Uterus (tissue), 4 donors: ENCODE results near the gene ZSWIM8. TPM values are rescaled to one million over a fixed set of nuclear protein-coding genes. Genes with fewer than 3 reads are reported as not detected.

Experiments
- DNase-seq, 2 donors: peaks; one replicate each; pipeline ENCODE4 v3.0.0-alpha.2; 2019 to 2020
- H3K27ac ChIP-seq, 2 donors: fragments of 200-600 bp; sonication (generic); 1 replicate in 1 of 2; 2 replicates in 1 of 2; pipeline ENCODE4 v1.5.1; 2016 to 2018
- H3K27me3 ChIP-seq, 2 donors: fragments of 200-600 bp; sonication (generic); one replicate each; pipeline ENCODE4 v1.5.1; 2018 to 2019; ENCODE audit warnings: control low read depth in 1 of 2
- H3K36me3 ChIP-seq, 2 donors: fragments of 200-600 bp; sonication (generic); one replicate each; pipeline ENCODE4 v1.5.1; 2019; ENCODE audit warnings: control low read depth in 1 of 2
- H3K4me1 ChIP-seq, 2 donors: fragments of 200-600 bp; sonication (generic); one replicate each; pipeline ENCODE4 v1.5.1; 2018 to 2019; ENCODE audit warnings: control low read depth in 1 of 2
- H3K4me3 ChIP-seq, 2 donors: fragments of 200-600 bp; sonication (generic); 1 replicate in 1 of 2; 2 replicates in 1 of 2; pipeline ENCODE4 v1.5.1; 2018 to 2019; ENCODE audit warnings: mild to moderate bottlenecking in 1 of 2
- H3K9me3 ChIP-seq, 2 donors: fragments of 200-600 bp; sonication (generic); one replicate each; pipeline ENCODE4 v1.5.1; 2019; ENCODE audit warnings: control low read depth in 1 of 2
- POLR2A ChIP-seq, 2 donors: fragments of 450-650 bp; IDR thresholded peaks; one replicate each; pipeline ENCODE4 v1.6.1; 2016; ENCODE audit warnings: antibody characterized with exemption in 2 of 2, mild to moderate bottlenecking in 1 of 2, moderate library complexity in 1 of 2
- intact Hi-C: fragments of 100-400 bp; cut with DNase I; formaldehyde crosslinking; loops from one replicate; pipeline ENCODE4 v1.15.1; 2023; ENCODE audit warnings: low total_unique reads
- total RNA-seq, 4 donors: library from RNA; depleted of rRNA in 3 of 4; stranded (reverse); fragments of >200 nt in 3 of 4; gene quantifications; one replicate each; pipeline versions ENCODE4 v1.1.0 to v1.2.4, GENCODE V29; 2014 to 2023
- TF ChIP-seq, protein P1 (sequence below), 4 experiments: fragments of 200-600 bp in 2 of 4; fragments of 450-650 bp in 2 of 4; sonication (generic) in 2 of 4; IDR thresholded peaks; one replicate each; pipeline ENCODE4 v1.5.1; 2016 to 2019; ENCODE audit warnings: antibody characterized with exemption in 4 of 4, mild to moderate bottlenecking in 2 of 4, moderate library complexity in 1 of 4
- donor health status: DM: yes; HTN: yes; CAD: no.

ZSWIM8 gene
- total RNA-seq, 4 donors from 2014 or later = 61.4 to 112 (median 91.1) TPM

DNA sequence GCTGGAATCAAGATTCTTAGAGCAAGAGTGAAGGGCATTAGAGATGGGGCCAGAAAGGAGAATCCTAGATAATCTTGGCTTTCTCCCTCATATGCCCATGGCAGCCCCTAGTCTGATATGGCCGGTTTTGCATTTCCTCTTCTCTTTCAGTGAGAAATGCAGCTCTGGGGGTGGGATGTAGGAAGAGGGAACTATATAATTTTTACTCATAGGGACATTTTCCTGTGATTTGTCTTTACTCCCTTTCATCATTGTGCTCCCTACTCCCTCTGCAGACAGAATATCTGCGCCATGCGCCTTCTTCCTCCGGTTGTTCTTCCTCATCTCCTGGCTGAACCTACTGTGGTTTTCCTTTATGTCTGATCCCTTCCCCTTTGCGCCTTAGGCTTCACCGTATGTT lies 20.3 kb upstream of the ZSWIM8 start:
- intact Hi-C loops = no loop called here
- TF ChIP-seq, protein P1, sequence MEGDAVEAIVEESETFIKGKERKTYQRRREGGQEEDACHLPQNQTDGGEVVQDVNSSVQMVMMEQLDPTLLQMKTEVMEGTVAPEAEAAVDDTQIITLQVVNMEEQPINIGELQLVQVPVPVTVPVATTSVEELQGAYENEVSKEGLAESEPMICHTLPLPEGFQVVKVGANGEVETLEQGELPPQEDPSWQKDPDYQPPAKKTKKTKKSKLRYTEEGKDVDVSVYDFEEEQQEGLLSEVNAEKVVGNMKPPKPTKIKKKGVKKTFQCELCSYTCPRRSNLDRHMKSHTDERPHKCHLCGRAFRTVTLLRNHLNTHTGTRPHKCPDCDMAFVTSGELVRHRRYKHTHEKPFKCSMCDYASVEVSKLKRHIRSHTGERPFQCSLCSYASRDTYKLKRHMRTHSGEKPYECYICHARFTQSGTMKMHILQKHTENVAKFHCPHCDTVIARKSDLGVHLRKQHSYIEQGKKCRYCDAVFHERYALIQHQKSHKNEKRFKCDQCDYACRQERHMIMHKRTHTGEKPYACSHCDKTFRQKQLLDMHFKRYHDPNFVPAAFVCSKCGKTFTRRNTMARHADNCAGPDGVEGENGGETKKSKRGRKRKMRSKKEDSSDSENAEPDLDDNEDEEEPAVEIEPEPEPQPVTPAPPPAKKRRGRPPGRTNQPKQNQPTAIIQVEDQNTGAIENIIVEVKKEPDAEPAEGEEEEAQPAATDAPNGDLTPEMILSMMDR (IDR thresholded peaks at IDR 0.05) = no peak
- no peak for TF ChIP-seq POLR2A (IDR thresholded peaks at IDR 0.05)
- no peak for DNase-seq
- no peaks in the 10 kb centered on the region for H3K27me3 ChIP-seq
- H3K27ac ChIP-seq = no peak overlapping the region
- H3K9me3 ChIP-seq = no peaks in the 10 kb centered on the region
- no peaks in the 10 kb centered on the region for H3K4me1 ChIP-seq
- H3K4me3 ChIP-seq = no peak overlapping the region
- H3K36me3 ChIP-seq = no peaks in the 10 kb centered on the region

DNA sequence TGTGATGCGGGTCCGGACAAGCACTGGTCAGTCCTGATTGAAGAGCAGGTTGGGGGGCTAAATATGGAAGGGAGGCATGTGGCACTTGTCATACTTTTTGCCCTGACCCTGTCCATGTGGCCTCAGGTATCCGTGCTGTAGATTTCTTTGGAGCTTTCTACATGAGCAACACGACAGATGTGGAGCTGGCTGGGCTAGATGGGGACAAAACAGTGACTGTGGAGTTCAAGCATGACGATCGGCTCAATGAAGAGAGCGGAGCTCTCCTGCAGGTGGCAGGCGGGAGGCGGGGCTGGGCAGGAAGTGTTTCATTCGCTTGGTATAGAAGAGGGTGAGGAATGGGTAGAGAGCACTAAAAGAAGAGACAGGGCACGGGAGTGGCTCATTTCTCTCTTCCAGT lies 16.5 kb upstream of the ZSWIM8 start:
- no peak overlapping the region for H3K4me3 ChIP-seq
- no peak overlapping the region for H3K27ac ChIP-seq
- no peak for DNase-seq
- no peaks in the 10 kb centered on the region for H3K9me3 ChIP-seq
- H3K4me1 ChIP-seq = peaks cover 0 to 12% of the 10 kb centered on the region in 2 donors
- no peak for TF ChIP-seq POLR2A (IDR thresholded peaks at IDR 0.05)
- TF ChIP-seq, protein P1 (IDR thresholded peaks at IDR 0.05) = no peak
- intact Hi-C loops = no loop called here
- no peaks in the 10 kb centered on the region for H3K36me3 ChIP-seq
- no peaks in the 10 kb centered on the region for H3K27me3 ChIP-seq

DNA sequence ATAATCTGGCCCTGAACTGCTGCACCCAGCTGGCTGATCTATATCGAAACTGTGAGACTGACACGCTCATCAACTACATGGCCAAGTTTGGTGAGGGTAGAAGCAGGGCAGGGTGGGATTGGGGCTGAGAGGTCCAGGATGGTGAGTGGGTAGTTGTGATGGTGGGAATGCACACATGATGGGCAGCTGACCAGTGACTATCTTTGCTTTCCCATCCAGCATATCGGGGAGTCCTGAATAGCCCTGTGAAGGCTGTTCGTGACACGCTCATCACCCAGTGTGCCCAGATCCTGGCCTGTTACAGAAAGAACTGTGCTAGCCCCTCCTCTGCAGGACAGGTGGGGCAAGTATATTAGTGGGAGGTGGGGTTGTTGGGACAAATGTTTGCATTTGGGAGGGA lies 16.0 kb upstream of the ZSWIM8 start:
- H3K27ac ChIP-seq = no peak overlapping the region
- TF ChIP-seq POLR2A (IDR thresholded peaks at IDR 0.05) = no peak
- TF ChIP-seq, protein P1 (IDR thresholded peaks at IDR 0.05) = no peak
- no peaks in the 10 kb centered on the region for H3K36me3 ChIP-seq
- H3K9me3 ChIP-seq = no peaks in the 10 kb centered on the region
- H3K4me1 ChIP-seq = peaks cover 0 to 16% of the 10 kb centered on the region in 2 donors
- no peak overlapping the region for H3K4me3 ChIP-seq
- no peak for DNase-seq
- intact Hi-C loops = no loop called here
- H3K27me3 ChIP-seq = no peaks in the 10 kb centered on the region

DNA sequence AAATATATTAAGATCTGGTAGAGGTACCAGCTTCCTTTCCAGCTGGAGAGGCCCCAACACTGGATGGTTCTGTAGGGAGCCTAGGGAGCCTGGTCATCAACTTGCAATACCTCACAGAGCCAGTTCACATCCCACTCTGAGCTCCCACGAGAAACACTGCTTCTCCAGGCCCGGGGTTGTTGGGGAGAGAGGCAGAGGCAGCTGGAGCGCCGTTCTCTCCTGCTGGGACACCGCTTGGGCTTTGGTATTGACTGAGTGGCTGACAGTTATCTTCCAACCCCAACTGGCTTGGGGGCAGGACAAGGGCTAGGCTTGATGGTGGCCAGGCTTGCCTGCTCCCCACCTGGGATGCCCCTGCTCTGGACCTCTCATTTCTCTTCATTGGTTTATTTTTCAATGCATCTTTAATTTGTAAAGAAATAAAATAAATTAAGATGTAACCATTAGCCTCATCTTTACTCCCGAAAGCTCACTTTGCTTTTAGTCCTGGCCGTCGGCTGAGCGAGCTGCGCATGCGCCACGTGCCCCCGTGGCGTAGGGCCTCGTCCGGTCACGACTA lies 13.6 kb upstream of the ZSWIM8 start:
- Histone ChIP-seq H3K27ac (peak overlapping the region; percentile 90 to 96), H3K9me3 (no peaks in the 10 kb centered on the region), H3K27me3 (no peaks in the 10 kb centered on the region), H3K4me1 (peaks cover 3 to 16% of the 10 kb centered on the region in 2 donors), H3K4me3 (peak overlapping the region; percentile 70 to 90), H3K36me3 (no peaks in the 10 kb centered on the region)
- intact Hi-C loops = no loop called here
- DNase-seq = peak in 1 of 2 donors; percentile 89
- TF ChIP-seq, protein P1 (IDR thresholded peaks at IDR 0.05) = no peak
- TF ChIP-seq POLR2A (IDR thresholded peaks at IDR 0.05) = no peak

DNA sequence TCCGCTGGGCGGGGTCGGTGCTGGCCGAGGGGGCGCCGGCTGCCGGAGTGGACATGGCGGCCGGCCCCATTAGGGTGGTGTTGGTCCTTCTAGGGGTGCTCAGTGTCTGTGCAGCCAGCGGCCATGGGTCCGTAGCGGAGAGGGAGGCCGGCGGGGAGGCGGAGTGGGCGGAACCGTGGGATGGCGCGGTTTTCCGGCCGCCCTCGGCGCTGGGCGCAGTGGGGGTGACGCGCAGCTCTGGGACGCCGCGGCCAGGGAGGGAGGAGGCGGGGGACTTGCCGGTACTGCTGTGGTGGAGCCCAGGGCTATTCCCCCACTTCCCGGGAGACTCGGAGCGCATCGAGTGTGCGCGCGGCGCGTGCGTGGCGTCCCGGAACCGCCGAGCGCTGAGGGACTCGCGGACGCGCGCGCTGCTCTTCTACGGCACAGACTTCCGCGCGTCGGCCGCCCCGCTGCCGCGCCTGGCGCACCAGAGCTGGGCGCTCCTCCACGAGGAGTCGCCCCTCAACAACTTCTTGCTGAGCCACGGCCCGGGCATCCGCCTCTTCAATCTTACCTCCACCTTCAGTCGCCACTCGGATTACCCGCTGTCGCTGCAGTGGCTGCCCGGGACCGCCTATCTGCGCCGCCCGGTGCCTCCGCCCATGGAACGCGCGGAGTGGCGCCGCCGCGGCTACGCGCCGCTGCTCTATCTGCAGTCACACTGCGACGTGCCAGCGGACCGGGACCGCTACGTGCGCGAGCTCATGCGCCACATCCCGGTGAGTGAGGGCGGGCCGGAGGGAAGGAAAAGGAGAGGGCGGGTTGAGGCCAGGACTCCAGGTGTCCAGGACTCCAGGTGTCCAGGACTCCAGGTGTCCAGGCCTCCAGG lies 12.9 kb upstream of the ZSWIM8 start:
- Histone ChIP-seq H3K27me3 (no peaks in the 10 kb centered on the region), H3K4me3 (peak overlapping the region; percentile 70 to 90), H3K9me3 (no peaks in the 10 kb centered on the region), H3K4me1 (peaks cover 3 to 16% of the 10 kb centered on the region in 2 donors), H3K27ac (peak overlapping the region; percentile 90 to 96), H3K36me3 (no peaks in the 10 kb centered on the region)
- peak; percentile 79 to 87 for TF ChIP-seq POLR2A (IDR thresholded peaks at IDR 0.05)
- TF ChIP-seq, protein P1 (IDR thresholded peaks at IDR 0.05) = peak in 1 of 4 experiments; percentile 21
- peak; percentile 76 to 89 for DNase-seq
- intact Hi-C loops = no loop called here
